Neural progenitor cell (in vitro differentiated cells): ENCODE data around the gene TMEM179. TPM values are rescaled to one million over a fixed set of nuclear protein-coding genes. Genes with fewer than 3 reads are reported as not detected.

Experiments used
- DNase-seq: peaks from one replicate; pipeline ENCODE4 v3.0.0-alpha.2; 2016; ENCODE audit warnings: low spot score
- H2AFZ ChIP-seq: fragments of 200-600 bp; sonication (generic); replicated peaks from 2 replicates; pipeline ENCODE4 v1.6.1; 2016; ENCODE audit warnings: antibody characterized with exemption
- H3F3A ChIP-seq: fragments of 200-600 bp; sonication (generic); 2 replicates; pipeline ENCODE4 v1.6.1; 2016; ENCODE audit warnings: antibody characterized with exemption, low read depth
- H3K27ac ChIP-seq: fragments of 200-600 bp; sonication (generic); 2 replicates; pipeline ENCODE4 v1.5.1; 2016; ENCODE audit warnings: mild to moderate bottlenecking
- H3K27me3 ChIP-seq: fragments of 200-600 bp; sonication (generic); 2 replicates; pipeline ENCODE4 v1.6.1; 2016; ENCODE audit warnings: mild to moderate bottlenecking, moderate library complexity
- H3K36me3 ChIP-seq: fragments of 200-600 bp; sonication (generic); 2 replicates; pipeline ENCODE4 v1.5.1; 2016
- H3K4me1 ChIP-seq: fragments of 200-600 bp; sonication (generic); 2 replicates; pipeline ENCODE4 v1.6.1; 2016; ENCODE audit warnings: mixed run types
- H3K4me2 ChIP-seq: fragments of 200-600 bp; sonication (generic); 2 replicates; pipeline ENCODE4 v1.6.1; 2016
- H3K4me3 ChIP-seq: fragments of 200-600 bp; sonication (generic); 2 replicates; pipeline ENCODE4 v1.5.1; 2016
- H3K79me2 ChIP-seq: fragments of 200-600 bp; sonication (generic); 2 replicates; pipeline ENCODE4 v1.6.1; 2016; ENCODE audit warnings: low read depth
- H3K9ac ChIP-seq: fragments of 200-600 bp; sonication (generic); 2 replicates; pipeline ENCODE4 v1.6.1; 2016
- H3K9me3 ChIP-seq: fragments of 200-600 bp; sonication (generic); 2 replicates; pipeline ENCODE4 v1.5.1; 2016; ENCODE audit warnings: low read depth
- H4K20me1 ChIP-seq: fragments of 200-600 bp; sonication (generic); 2 replicates; pipeline ENCODE4 v1.6.1; 2016; ENCODE audit warnings: low read depth
- H3K27ac Mint-ChIP-seq: 3 replicates; pipeline ENCODE4 v1.8.0; 2021; ENCODE audit warnings: mixed read lengths
- H3K27me3 Mint-ChIP-seq: 2 replicates; pipeline ENCODE4 v1.8.0; 2022; ENCODE audit warnings: low read depth, mild to moderate bottlenecking, inconsistent platforms, moderate library complexity, mixed read lengths; ENCODE audit not compliant: insufficient read depth
- H3K36me3 Mint-ChIP-seq: 3 replicates; pipeline ENCODE4 v1.8.0; 2021; ENCODE audit warnings: mixed read lengths
- H3K4me1 Mint-ChIP-seq: 3 replicates; pipeline ENCODE4 v1.8.0; 2021; ENCODE audit warnings: mixed read lengths
- H3K4me3 Mint-ChIP-seq: 3 replicates; pipeline ENCODE4 v1.8.0; 2021; ENCODE audit warnings: mild to moderate bottlenecking, moderate library complexity, mixed read lengths
- H3K9me3 Mint-ChIP-seq: 3 replicates; pipeline ENCODE4 v1.8.0; 2020; ENCODE audit warnings: mixed read lengths
- CTCF ChIP-seq: fragments of 200-600 bp; sonication (generic); IDR thresholded peaks from 2 replicates; pipeline ENCODE4 v1.5.1; 2017; ENCODE audit warnings: antibody characterized with exemption, mild to moderate bottlenecking
- EZH2 ChIP-seq: fragments of 200-600 bp; sonication (generic); IDR thresholded peaks from 2 replicates; pipeline ENCODE4 v1.6.1; 2017; ENCODE audit warnings: antibody characterized with exemption, mild to moderate bottlenecking, moderate library complexity
- EZH2phosphoT487 ChIP-seq: fragments of 200-600 bp; sonication (generic); IDR thresholded peaks from 2 replicates; pipeline ENCODE4 v1.6.1; 2017; ENCODE audit warnings: antibody characterized with exemption
- total RNA-seq: library from RNA; depleted of rRNA; stranded (reverse); fragments of >200 nt; gene quantifications from 2 replicates; pipeline ENCODE4 v1.2.3, GENCODE V29; 2015; ENCODE audit warnings: low replicate concordance

Gene TMEM179
- total RNA-seq, 1 donor from 2014 or later: 0.77 TPM

GRCh38 chr14:104602933-104603325 is 1.6 kb downstream of the TMEM179 start:
- Histone ChIP-seq H4K20me1 (peaks cover 24% of the 10 kb centered on the region), H3F3A (no peaks in the 10 kb centered on the region), H3K27me3 (peaks cover 43% of the 10 kb centered on the region), H3K4me2 (no peak overlapping the region), H3K27ac (no peak overlapping the region), H3K9ac (no peak overlapping the region), H3K36me3 (no peaks in the 10 kb centered on the region), H3K4me3 (no peak overlapping the region), H2AFZ (no peak overlapping the region), H3K4me1 (peaks cover 22% of the 10 kb centered on the region), H3K9me3 (no peaks in the 10 kb centered on the region), H3K79me2 (no peaks in the 10 kb centered on the region)
- no peaks in the 10 kb centered on the region for H3K9me3 Mint-ChIP-seq
- no peak for DNase-seq
- H3K27ac Mint-ChIP-seq: no peak overlapping the region
- H3K36me3 Mint-ChIP-seq: no peaks in the 10 kb centered on the region
- no peak overlapping the region for H3K4me3 Mint-ChIP-seq
- peaks cover 39% of the 10 kb centered on the region for H3K27me3 Mint-ChIP-seq
- TF ChIP-seq EZH2: no peak
- no peak for TF ChIP-seq EZH2phosphoT487
- TF ChIP-seq CTCF: no peak
- H3K4me1 Mint-ChIP-seq: peaks cover 24% of the 10 kb centered on the region

GRCh38 chr14:104602315-104602932 is 2.1 kb downstream of the TMEM179 start:
- H3K4me1 Mint-ChIP-seq: peaks cover 24% of the 10 kb centered on the region
- Histone ChIP-seq H3F3A (no peaks in the 10 kb centered on the region), H4K20me1 (peaks cover 24% of the 10 kb centered on the region), H3K27ac (no peak overlapping the region), H3K4me1 (peaks cover 22% of the 10 kb centered on the region), H3K4me3 (no peak overlapping the region), H3K79me2 (no peaks in the 10 kb centered on the region), H3K36me3 (no peaks in the 10 kb centered on the region), H3K27me3 (peaks cover 38% of the 10 kb centered on the region), H2AFZ (no peak overlapping the region), H3K9me3 (no peaks in the 10 kb centered on the region), H3K4me2 (no peak overlapping the region), H3K9ac (no peak overlapping the region)
- peaks cover 35% of the 10 kb centered on the region for H3K27me3 Mint-ChIP-seq
- no peak for TF ChIP-seq EZH2
- no peak for TF ChIP-seq EZH2phosphoT487
- no peak for TF ChIP-seq CTCF
- no peak for DNase-seq
- H3K4me3 Mint-ChIP-seq: no peak overlapping the region
- H3K36me3 Mint-ChIP-seq: no peaks in the 10 kb centered on the region
- no peaks in the 10 kb centered on the region for H3K9me3 Mint-ChIP-seq
- no peak overlapping the region for H3K27ac Mint-ChIP-seq

GRCh38 chr14:104601786-104602185 is 2.8 kb downstream of the TMEM179 start:
- H4K20me1 ChIP-seq: peaks cover 23% of the 10 kb centered on the region
- no peak overlapping the region for H3K4me3 ChIP-seq
- H3K4me3 Mint-ChIP-seq: no peak overlapping the region
- H3K27ac ChIP-seq: no peak overlapping the region
- TF ChIP-seq EZH2 (no peak), CTCF (no peak), EZH2phosphoT487 (no peak)
- no peaks in the 10 kb centered on the region for H3K36me3 Mint-ChIP-seq
- peaks cover 24% of the 10 kb centered on the region for H3K4me1 Mint-ChIP-seq
- H3K4me2 ChIP-seq: no peak overlapping the region
- no peaks in the 10 kb centered on the region for H3F3A ChIP-seq
- no peaks in the 10 kb centered on the region for H3K36me3 ChIP-seq
- peaks cover 22% of the 10 kb centered on the region for H3K4me1 ChIP-seq
- H2AFZ ChIP-seq: no peak overlapping the region
- H3K27me3 ChIP-seq: peaks cover 32% of the 10 kb centered on the region
- no peaks in the 10 kb centered on the region for H3K9me3 ChIP-seq
- H3K79me2 ChIP-seq: no peaks in the 10 kb centered on the region
- H3K9me3 Mint-ChIP-seq: no peaks in the 10 kb centered on the region
- H3K9ac ChIP-seq: no peak overlapping the region
- H3K27ac Mint-ChIP-seq: no peak overlapping the region
- DNase-seq: no peak
- H3K27me3 Mint-ChIP-seq: peaks cover 30% of the 10 kb centered on the region
